Fibroblast of lung (primary cell): ENCODE data around the gene LINC01488. TPM values are rescaled to one million over a fixed set of nuclear protein-coding genes. Genes with fewer than 3 reads are reported as not detected.

Experiments used
- DNase-seq, 2 donors: peaks; one replicate each; pipeline versions ENCODE4 v3.0.0 to v3.0.0-alpha.2; 2010; ENCODE audit warnings: low read depth in 2 of 2
- H2AFZ ChIP-seq: 2 replicates; pipeline ENCODE4 v1.5.1; 2012; ENCODE audit warnings: low read length, control low read depth, inconsistent platforms
- H3K27ac ChIP-seq: 2 replicates; pipeline ENCODE4 v1.5.1; 2011; ENCODE audit warnings: low read length, control low read depth; ENCODE audit not compliant: insufficient read depth
- H3K27me3 ChIP-seq: 2 replicates; pipeline ENCODE4 v1.5.1; 2011; ENCODE audit warnings: mild to moderate bottlenecking, low read length; ENCODE audit not compliant: control insufficient read depth, insufficient read depth
- H3K36me3 ChIP-seq: 2 replicates; pipeline ENCODE4 v1.5.1; 2011; ENCODE audit warnings: low read length; ENCODE audit not compliant: control insufficient read depth, insufficient read depth
- H3K4me1 ChIP-seq: 2 replicates; pipeline ENCODE4 v1.5.1; 2011; ENCODE audit warnings: low read length; ENCODE audit not compliant: control insufficient read depth, insufficient read depth; ENCODE audit errors: extremely low read depth
- H3K4me2 ChIP-seq: 2 replicates; pipeline ENCODE4 v1.5.1; 2011; ENCODE audit warnings: low read length, control low read depth; ENCODE audit not compliant: insufficient read depth; ENCODE audit errors: extremely low read depth
- H3K4me3 ChIP-seq, 4 experiments: fragments of 200-600 bp in 1 of 4; sonication (generic) in 1 of 4; replicated peaks in 1 of 4; 2 replicates each; pipeline ENCODE4 v1.5.1; 2011 to 2016; ENCODE audit warnings: low read length in 4 of 4, low read depth in 3 of 4, mild to moderate bottlenecking in 3 of 4, control low read depth in 2 of 4, inconsistent platforms in 1 of 4, mixed read lengths in 1 of 4; ENCODE audit not compliant: insufficient read depth in 1 of 4; ENCODE audit errors: control extremely low read depth in 1 of 4
- H3K79me2 ChIP-seq: 2 replicates; pipeline ENCODE4 v1.5.1; 2012; ENCODE audit warnings: mild to moderate bottlenecking, low read length, inconsistent platforms; ENCODE audit not compliant: control insufficient read depth, insufficient read depth
- H3K9ac ChIP-seq: 2 replicates; pipeline ENCODE4 v1.5.1; 2011; ENCODE audit warnings: mild to moderate bottlenecking, low read length, control low read depth; ENCODE audit not compliant: insufficient read depth
- H3K9me3 ChIP-seq: 2 replicates; pipeline ENCODE4 v1.5.1; 2012; ENCODE audit warnings: low read depth, low read length; ENCODE audit not compliant: control insufficient read depth, insufficient read depth
- H4K20me1 ChIP-seq: 2 replicates; pipeline ENCODE4 v1.5.1; 2011; ENCODE audit warnings: low read length; ENCODE audit not compliant: control insufficient read depth, insufficient read depth; ENCODE audit errors: extremely low read depth
- CTCF ChIP-seq, 2 donors: IDR thresholded peaks in 1 of 2; conservative IDR thresholded peaks in 1 of 2; 1 replicate in 1 of 2; 2 replicates in 1 of 2; pipeline ENCODE4 v1.5.1; 2011 to 2012; ENCODE audit warnings: low read length in 2 of 2, control low read depth in 1 of 2, inconsistent platforms in 1 of 2, low read depth in 1 of 2, mild to moderate bottlenecking in 1 of 2
- EZH2 ChIP-seq: IDR thresholded peaks from 2 replicates; pipeline ENCODE4 v1.5.1; 2012; ENCODE audit warnings: low read length, control low read depth, mild to moderate bottlenecking; ENCODE audit errors: missing control alignments
- polyA plus RNA-seq, 2 donors: library from polyadenylated mRNA; depleted of rRNA in 1 of 2; stranded (reverse) in 1 of 2; unstranded in 1 of 2; fragments of >200 nt; gene quantifications; 2 replicates each; pipeline ENCODE4 v1.2.1, GENCODE V29; 2011 to 2012; ENCODE audit warnings: missing spikeins in 1 of 2
- total RNA-seq: library from RNA; depleted of rRNA; stranded (reverse); fragments of >200 nt; gene quantifications from 2 replicates; pipeline ENCODE4 v1.2.1, GENCODE V29; 2014

Gene LINC01488
- total and polyA plus RNA-seq, 2 donors (not counting 1 experiment from before 2014, with no cell fraction given), result not detected

- no peak overlapping the region for H3K9ac ChIP-seq
- no peaks in the 10 kb centered on the region for H3K4me1 ChIP-seq
- no peaks in the 10 kb centered on the region for H3K9me3 ChIP-seq
- H2AFZ ChIP-seq, result no peak overlapping the region
- no peaks in the 10 kb centered on the region for H3K27me3 ChIP-seq
- no peak overlapping the region for H3K4me3 ChIP-seq
- TF ChIP-seq CTCF (conservative IDR thresholded peaks at IDR 0.05 in 1 of 2, IDR thresholded peaks at IDR 0.05 in 1 of 2; ENCODE audit: low read depth in 1 of 2, low read length in 2 of 2) (no peak), EZH2 (no peak)
- no peak overlapping the region for H3K27ac ChIP-seq
- DNase-seq, result peak; percentile 8 to 39
- H3K4me2 ChIP-seq, result no peak overlapping the region
- H3K79me2 ChIP-seq, result no peaks in the 10 kb centered on the region
- no peaks in the 10 kb centered on the region for H4K20me1 ChIP-seq
- H3K36me3 ChIP-seq, result no peaks in the 10 kb centered on the region
Measured at GRCh38 chr11:69541501-69542313, 60.2 kb downstream of the LINC01488 start.

- Histone ChIP-seq H3K79me2 (no peaks in the 10 kb centered on the region), H3K4me1 (no peaks in the 10 kb centered on the region), H4K20me1 (no peaks in the 10 kb centered on the region), H3K27ac (no peak overlapping the region), H2AFZ (no peak overlapping the region), H3K36me3 (no peaks in the 10 kb centered on the region), H3K4me2 (no peak overlapping the region), H3K9me3 (no peaks in the 10 kb centered on the region), H3K27me3 (no peaks in the 10 kb centered on the region), H3K4me3 (no peak overlapping the region), H3K9ac (no peak overlapping the region)
- no peak for DNase-seq
- TF ChIP-seq CTCF (conservative IDR thresholded peaks at IDR 0.05 in 1 of 2, IDR thresholded peaks at IDR 0.05 in 1 of 2; ENCODE audit: low read depth in 1 of 2, low read length in 2 of 2), result no peak
- no peak for TF ChIP-seq EZH2
Measured at GRCh38 chr11:69542314-69543168, 61.1 kb downstream of the LINC01488 start.

Other genes with a start within 250 kb of the LINC01488 start
- 1.2 TPM in 1 of 2 replicates, not detected in the other for gene MYEOV, start 187.5 kb upstream of the LINC01488 start, total RNA-seq
- gene MYEOV, start 187.5 kb upstream of the LINC01488 start, polyA plus RNA-seq, result 7.3 and 11.7 TPM in 2 replicates
- gene CCND1, start 159.5 kb downstream of the LINC01488 start, total RNA-seq, result 127 and 548 TPM in 2 replicates
- 322 and 523 TPM in 2 replicates for gene CCND1, start 159.5 kb downstream of the LINC01488 start, polyA plus RNA-seq
- 20.3 and 25.4 TPM in 2 replicates for gene LTO1, start 193.7 kb downstream of the LINC01488 start, total RNA-seq
- 18.1 and 19.5 TPM in 2 replicates for gene LTO1, start 193.7 kb downstream of the LINC01488 start, polyA plus RNA-seq
- not detected in 2 replicates for gene FGF19, start 222.4 kb downstream of the LINC01488 start, total RNA-seq
- gene FGF19, start 222.4 kb downstream of the LINC01488 start, polyA plus RNA-seq, result not detected in 2 replicates